SU-DHL-6 (cell line): ENCODE data around the gene OR4E2.
A peak's percentile ranks its signal among the peaks of the same experiment; 100 is the strongest.

Experiments
- H2AFZ ChIP-seq: fragments of 200-600 bp; sonication (generic); 2 replicates; pipeline ENCODE4 v1.6.1; 2014; ENCODE audit warnings: low read depth, mild to moderate bottlenecking, moderate library complexity, mixed read lengths, antibody characterized with exemption, low read length; ENCODE audit not compliant: severe bottlenecking
- H3F3A ChIP-seq: fragments of 200-600 bp; shearing (Covaris generic); 2 replicates; pipeline ENCODE4 v1.6.0; 2016; ENCODE audit warnings: antibody characterized with exemption, mild to moderate bottlenecking; ENCODE audit not compliant: insufficient read depth
- H3K27ac ChIP-seq: fragments of 200-600 bp; sonication (generic); 2 replicates; pipeline ENCODE4 v1.5.1; 2016; ENCODE audit warnings: low read depth, mild to moderate bottlenecking, low read length, moderate library complexity, mixed read lengths
- H3K27me3 ChIP-seq: fragments of 200-600 bp; sonication (generic), shearing (Covaris generic); 2 replicates; pipeline ENCODE4 v1.6.0; 2014; ENCODE audit warnings: mild to moderate bottlenecking, low read length
- H3K36me3 ChIP-seq: fragments of 200-600 bp; sonication (generic); 2 replicates; pipeline ENCODE4 v1.6.1; 2014; ENCODE audit warnings: mild to moderate bottlenecking, low read length, mixed read lengths
- H3K4me2 ChIP-seq: fragments of 300-600, 200-600 bp; shearing (Covaris generic), sonication (generic); 2 replicates; pipeline ENCODE4 v1.6.0; 2014; ENCODE audit warnings: low read length, low read depth, mild to moderate bottlenecking; ENCODE audit not compliant: poor library complexity, severe bottlenecking
- H3K4me3 ChIP-seq: fragments of 200-600 bp; sonication (generic); 2 replicates; pipeline ENCODE4 v1.5.1; 2014; ENCODE audit warnings: antibody characterized with exemption, low read length, mild to moderate bottlenecking, mixed read lengths; ENCODE audit not compliant: insufficient read depth, poor library complexity, severe bottlenecking
- H3K79me2 ChIP-seq: fragments of 200-600 bp; sonication (generic); 2 replicates; pipeline ENCODE4 v1.6.1; 2014; ENCODE audit warnings: mild to moderate bottlenecking, low read length, moderate library complexity; ENCODE audit not compliant: insufficient read depth
- H3K9ac ChIP-seq: fragments of 200-600 bp; sonication (generic); 2 replicates; pipeline ENCODE4 v1.7.0; 2014; ENCODE audit warnings: mild to moderate bottlenecking, low read length
- H3K9me2 ChIP-seq: fragments of 200-600 bp; sonication (generic); replicated peaks from 2 replicates; pipeline ENCODE4 v1.6.1; 2014; ENCODE audit warnings: low read length; ENCODE audit not compliant: insufficient read depth
- H3K9me3 ChIP-seq: fragments of 200-600 bp; sonication (generic); 2 replicates; pipeline ENCODE4 v1.6.1; 2014; ENCODE audit warnings: low read length, mixed read lengths; ENCODE audit not compliant: insufficient read depth
- H4K20me1 ChIP-seq: fragments of 200-600 bp; sonication (generic); 2 replicates; pipeline ENCODE4 v1.6.1; 2014; ENCODE audit warnings: low read depth, mild to moderate bottlenecking, antibody characterized with exemption, low read length, moderate library complexity, mixed read lengths
- CTCF ChIP-seq: fragments of 200-600 bp; sonication (generic); IDR thresholded peaks from one replicate; pipeline ENCODE4 v1.5.1; 2017; ENCODE audit warnings: antibody characterized with exemption, mild to moderate bottlenecking, low read length, moderate library complexity; ENCODE audit not compliant: insufficient read depth, poor library complexity, severe bottlenecking
- EZH2phosphoT487 ChIP-seq: fragments of 200-600 bp; sonication (generic), shearing (Covaris generic); conservative IDR thresholded peaks from 2 replicates; pipeline ENCODE4 v1.6.1; 2018; ENCODE audit warnings: mild to moderate bottlenecking, antibody characterized with exemption, low read length, moderate library complexity, mixed read lengths

OR4E2 gene

GRCh38 chr14:21714318-21714929 lies 60.8 kb downstream of the OR4E2 start:
- no peaks in the 10 kb centered on the region for H3K79me2 ChIP-seq
- H3K9me3 ChIP-seq: no peaks in the 10 kb centered on the region
- H3K27ac ChIP-seq: no peak overlapping the region
- H3K36me3 ChIP-seq: peaks cover 11% of the 10 kb centered on the region
- TF ChIP-seq EZH2phosphoT487: no peak
- no peak for TF ChIP-seq CTCF
- no peak overlapping the region for H2AFZ ChIP-seq
- H3K4me3 ChIP-seq: peak overlapping the region; percentile 34
- peak overlapping the region; percentile 63 for H3K4me2 ChIP-seq
- H3K27me3 ChIP-seq: no peaks in the 10 kb centered on the region
- no peaks in the 10 kb centered on the region for H4K20me1 ChIP-seq
- no peak overlapping the region for H3K9ac ChIP-seq
- H3K9me2 ChIP-seq: no peaks in the 10 kb centered on the region
- peaks cover 15% of the 10 kb centered on the region for H3F3A ChIP-seq
